Astrocyte of the spinal cord (primary cell): Measurements from ENCODE around the gene KRT77.

ENCODE experiments used
- DNase-seq: peaks from one replicate; pipeline ENCODE4 v3.0.0; 2011; ENCODE audit warnings: low read depth, low spot score
- H3K4me3 ChIP-seq: 2 replicates; pipeline ENCODE4 v1.5.1; 2011; ENCODE audit warnings: low read depth, mild to moderate bottlenecking, low read length, moderate library complexity
- in situ Hi-C: cut with HindIII; loops from 2 replicates; pipeline ENCODE4 v1.10.0; 2017; ENCODE audit warnings: low sequenced_read_pairs
- TF ChIP-seq, protein P1 (sequence below): IDR thresholded peaks from 2 replicates; pipeline ENCODE4 v1.5.1; 2012; ENCODE audit warnings: low read depth, mild to moderate bottlenecking, low read length, inconsistent platforms

The KRT77 gene

DNA sequence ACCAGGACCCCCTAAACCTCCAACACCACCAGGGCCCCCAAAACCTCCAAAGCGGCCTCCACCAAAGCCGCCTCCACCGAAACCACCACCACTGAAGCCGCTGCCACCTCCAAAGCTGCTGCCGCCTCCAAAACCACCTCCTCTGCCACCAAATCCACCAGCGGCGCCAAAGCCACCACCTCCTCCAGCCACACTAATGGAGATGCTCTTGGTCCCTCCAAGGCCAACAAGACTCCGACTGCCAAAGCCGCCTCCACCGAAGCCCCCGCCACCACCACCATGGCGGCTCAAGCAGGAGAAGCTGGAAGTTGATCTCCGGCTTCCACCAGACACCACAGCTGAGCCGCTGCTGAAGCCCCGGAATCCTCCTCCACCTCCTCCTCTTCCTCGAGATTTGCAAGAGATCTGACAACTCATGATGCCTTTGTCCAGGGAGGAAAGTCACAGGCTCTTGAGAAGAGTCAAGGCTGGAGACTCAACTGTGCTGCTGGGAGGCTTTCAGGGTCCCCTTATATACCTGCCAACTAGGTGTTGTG, 51.5 kb downstream of the KRT77 start, which contains the start of gene KRT2:
Gene KRT2, minus strand, starts transcription at position 486 of the 536 bp plus-strand sequence. Its CDS starts 69 bp downstream, at position 417.
- TF ChIP-seq, protein P1, sequence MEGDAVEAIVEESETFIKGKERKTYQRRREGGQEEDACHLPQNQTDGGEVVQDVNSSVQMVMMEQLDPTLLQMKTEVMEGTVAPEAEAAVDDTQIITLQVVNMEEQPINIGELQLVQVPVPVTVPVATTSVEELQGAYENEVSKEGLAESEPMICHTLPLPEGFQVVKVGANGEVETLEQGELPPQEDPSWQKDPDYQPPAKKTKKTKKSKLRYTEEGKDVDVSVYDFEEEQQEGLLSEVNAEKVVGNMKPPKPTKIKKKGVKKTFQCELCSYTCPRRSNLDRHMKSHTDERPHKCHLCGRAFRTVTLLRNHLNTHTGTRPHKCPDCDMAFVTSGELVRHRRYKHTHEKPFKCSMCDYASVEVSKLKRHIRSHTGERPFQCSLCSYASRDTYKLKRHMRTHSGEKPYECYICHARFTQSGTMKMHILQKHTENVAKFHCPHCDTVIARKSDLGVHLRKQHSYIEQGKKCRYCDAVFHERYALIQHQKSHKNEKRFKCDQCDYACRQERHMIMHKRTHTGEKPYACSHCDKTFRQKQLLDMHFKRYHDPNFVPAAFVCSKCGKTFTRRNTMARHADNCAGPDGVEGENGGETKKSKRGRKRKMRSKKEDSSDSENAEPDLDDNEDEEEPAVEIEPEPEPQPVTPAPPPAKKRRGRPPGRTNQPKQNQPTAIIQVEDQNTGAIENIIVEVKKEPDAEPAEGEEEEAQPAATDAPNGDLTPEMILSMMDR, result no peak
- no peak within 1 kb of the TSS for H3K4me3 ChIP-seq
- in situ Hi-C loops, result no loop called here

DNA sequence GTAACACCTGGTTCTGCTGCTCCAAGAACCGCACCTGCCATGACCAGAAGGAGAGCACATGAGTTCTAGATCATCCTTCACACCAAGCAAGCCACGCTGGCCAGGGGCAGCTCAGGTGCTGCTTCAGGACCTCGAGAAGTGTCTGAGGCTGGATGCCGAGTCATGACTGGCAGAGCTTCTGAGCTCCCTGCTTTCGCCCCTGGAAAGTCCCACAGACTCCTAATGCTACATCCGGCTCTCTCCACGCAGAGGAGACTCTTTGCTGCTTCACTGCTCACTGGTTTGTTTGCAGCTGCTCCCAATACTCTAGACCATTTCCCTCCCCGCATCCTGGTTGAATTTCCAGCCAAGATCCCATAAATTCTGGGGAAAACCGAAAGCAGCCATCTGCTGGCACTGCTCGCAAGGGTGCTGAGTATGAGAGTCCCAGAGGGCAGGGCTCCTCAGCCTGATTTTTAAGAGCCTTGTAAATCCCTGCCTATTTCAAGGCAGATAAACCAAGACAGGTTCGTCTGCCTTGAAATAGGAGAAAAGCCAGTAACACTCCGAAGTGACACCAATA, 52.7 kb downstream of the KRT77 start:
- in situ Hi-C loops, result no loop called here
- DNase-seq, result no peak
- no peak overlapping the region for H3K4me3 ChIP-seq
- TF ChIP-seq, protein P1, result no peak

More for the DNA sequence above, 51.5 kb downstream of the KRT77 start, which contains the start of gene KRT2:
- no peak for DNase-seq

DNA sequence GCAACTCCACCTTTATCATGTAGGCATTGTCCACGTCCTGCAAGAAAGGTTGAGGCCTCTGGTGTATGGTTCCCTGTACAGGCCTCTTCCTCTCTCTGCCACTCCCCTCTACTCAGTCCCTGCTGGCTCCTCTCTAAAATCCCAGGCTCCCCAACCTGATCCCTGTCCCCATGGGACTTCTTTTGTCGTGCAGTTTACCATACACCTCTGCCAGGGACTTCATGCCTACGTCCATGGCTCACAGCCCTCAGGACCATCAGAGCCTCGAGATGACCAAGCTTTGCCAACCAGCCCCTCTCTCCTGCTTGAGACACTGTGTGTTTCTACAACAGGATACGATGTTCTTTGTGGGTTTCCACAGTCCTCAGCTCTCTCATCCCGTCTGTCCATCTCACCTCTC, 54.3 kb downstream of the KRT77 start:
- H3K4me3 ChIP-seq, result no peak overlapping the region
- no peak for DNase-seq
- TF ChIP-seq, protein P1, result no peak
- in situ Hi-C loops, result no loop called here

DNA sequence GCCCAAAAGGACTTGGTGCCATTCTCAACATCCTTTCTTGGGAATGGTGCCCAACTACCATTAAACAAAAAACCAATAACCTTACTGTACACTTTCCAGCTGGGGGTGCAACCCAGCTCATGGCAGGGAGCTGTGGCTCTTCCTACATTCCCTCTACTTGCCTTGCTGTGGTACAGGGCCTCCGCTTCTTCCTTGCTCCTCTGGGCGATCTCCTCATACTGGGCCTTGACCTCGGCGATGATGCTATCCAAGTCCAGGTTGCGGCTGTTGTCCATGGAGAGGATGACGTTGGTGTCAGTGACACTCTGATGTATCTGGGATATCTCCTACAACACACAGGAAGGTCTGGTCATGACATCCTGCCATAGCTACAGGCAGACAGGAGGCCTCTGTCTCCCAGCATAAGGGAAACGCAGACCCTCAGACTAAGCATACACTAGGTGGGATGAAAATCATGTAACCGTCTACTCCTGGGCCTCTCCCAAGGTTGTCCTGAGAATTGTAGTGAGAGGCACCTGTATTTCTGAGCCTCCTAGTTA, 55.2 kb downstream of the KRT77 start:
- no peak overlapping the region for H3K4me3 ChIP-seq
- DNase-seq, result no peak
- TF ChIP-seq, protein P1, result no peak
- in situ Hi-C loops, result no loop called here

DNA sequence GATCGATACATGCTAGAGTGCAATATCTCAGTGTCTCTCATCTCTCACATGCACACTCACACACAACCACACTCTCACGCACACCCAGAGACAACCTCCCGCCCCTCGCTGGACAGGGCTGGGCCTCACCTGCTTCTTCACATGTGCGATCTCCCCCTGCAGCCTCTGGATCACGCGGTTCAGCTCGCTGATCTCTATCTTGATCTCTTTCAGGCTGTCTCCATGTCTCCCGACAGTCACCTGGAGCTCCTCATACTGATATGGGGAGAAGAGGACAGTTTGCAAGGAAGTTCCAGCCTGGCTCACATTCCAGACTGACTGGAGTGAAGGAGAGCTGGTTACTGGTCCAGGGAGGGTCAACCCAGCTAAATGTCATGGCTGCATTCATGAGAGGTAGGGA, 55.7 kb downstream of the KRT77 start:
- in situ Hi-C loops, result no loop called here
- no peak overlapping the region for H3K4me3 ChIP-seq
- no peak for DNase-seq
- TF ChIP-seq, protein P1, result no peak

DNA sequence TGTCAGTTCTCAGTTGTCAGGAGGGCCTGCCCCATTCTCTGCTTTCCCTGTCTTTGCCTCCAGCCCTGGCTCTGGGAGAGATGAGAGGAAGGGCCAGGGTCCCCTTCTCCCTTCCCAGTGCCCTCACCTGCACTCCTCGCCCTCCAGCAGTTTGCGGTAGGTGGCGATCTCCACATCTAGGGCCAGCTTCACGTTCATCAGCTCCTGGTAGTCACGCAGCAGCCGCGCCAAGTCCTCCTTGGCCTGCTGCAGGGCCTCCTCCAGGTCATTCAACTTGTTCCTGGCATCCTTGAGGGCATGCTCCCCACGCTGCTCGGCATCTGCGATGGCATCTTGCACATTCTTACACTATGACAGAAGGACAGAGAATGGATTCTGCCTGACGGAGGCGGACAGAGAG, 56.7 kb downstream of the KRT77 start:
- TF ChIP-seq, protein P1, result no peak
- H3K4me3 ChIP-seq, result no peak overlapping the region
- in situ Hi-C loops, result no loop called here
- DNase-seq, result no peak
